CD1c-positive myeloid dendritic cell (primary cell): ENCODE measurements around the gene LARGE2.

Experiments used
- DNase-seq: peaks from one replicate; pipeline ENCODE4 v3.0.0-alpha.2; 2016; ENCODE audit errors: extremely low spot score

The LARGE2 gene

DNA sequence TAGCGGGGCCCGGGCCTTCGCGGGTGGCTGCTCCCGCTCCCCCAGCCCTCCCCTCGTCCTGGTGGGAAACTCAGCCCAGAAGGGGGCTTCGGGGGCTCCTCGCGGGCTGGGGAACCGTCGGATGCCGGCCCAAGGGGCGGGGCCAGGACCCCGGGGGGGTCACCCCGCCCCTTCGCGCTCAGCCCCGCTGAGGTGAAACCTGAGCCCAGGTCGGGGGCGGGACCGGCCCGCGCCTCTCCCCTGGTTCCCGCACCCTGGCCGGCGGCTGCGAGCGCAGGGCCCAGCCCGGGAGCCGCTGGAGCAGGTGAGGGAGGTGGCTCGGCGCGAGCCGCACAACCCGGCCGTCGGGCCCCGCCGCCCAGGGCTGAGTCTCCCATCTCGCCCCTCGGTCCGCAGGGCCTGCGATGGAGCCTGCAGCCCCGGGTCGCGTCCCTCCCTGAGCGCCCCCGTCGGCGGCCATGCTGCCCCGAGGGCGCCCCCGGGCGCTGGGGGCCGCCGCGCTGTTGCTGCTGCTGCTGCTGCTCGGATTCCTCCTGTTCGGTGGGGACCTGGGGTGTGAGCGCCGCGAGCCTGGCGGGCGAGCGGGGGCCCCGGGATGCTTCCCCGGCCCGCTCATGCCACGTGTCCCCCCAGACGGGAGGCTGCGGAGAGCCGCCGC, at the start of gene LARGE2:
Gene LARGE2 (plus strand): TSS at position 232 of the 658 bp plus-strand sequence. CDS start 227 bp downstream, at position 459.
- no peak for DNase-seq

- no peak for DNase-seq
Measured at GRCh38 chr11:45876401-45876800, 46.1 kb upstream of the LARGE2 start.

DNA sequence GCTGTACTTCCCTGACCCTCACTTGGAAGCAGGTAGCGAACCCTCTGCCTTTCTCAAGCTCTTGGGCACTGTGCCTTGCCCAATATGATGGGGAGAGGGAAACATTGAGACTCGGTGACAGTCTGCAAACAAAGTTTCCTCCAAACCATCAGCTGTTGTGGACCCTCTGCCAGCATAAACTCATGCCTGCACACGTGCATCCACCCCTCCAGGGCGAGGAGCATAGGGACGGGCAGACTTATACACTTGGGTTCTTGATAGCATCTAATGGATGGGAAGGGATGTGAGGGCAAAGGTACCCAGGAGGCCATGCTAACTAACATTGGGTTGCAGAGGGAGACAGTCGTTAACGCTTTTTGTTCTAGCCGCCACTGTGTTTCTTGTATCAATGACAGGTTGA, 45.2 kb upstream of the LARGE2 start:
- no peak for DNase-seq

DNA sequence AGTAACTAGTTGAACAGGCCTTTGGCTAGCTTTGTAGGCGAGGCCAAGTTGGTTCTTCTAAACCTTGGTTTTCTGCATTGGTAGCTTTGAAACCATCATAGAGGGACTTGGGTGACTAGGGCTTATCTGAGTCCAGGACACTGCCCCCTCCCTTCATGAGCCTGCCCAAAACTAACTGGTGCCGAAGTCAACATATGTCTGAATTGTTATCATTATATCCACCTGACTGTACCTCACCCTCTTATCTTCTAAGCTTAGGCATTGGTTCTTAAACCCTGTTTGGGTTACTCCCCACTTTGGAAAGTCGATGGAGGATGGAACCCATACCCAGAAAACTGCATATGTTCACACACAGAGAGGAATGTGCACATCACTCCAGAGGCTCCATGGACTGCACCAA, 44.6 kb upstream of the LARGE2 start:
- no peak for DNase-seq

DNA sequence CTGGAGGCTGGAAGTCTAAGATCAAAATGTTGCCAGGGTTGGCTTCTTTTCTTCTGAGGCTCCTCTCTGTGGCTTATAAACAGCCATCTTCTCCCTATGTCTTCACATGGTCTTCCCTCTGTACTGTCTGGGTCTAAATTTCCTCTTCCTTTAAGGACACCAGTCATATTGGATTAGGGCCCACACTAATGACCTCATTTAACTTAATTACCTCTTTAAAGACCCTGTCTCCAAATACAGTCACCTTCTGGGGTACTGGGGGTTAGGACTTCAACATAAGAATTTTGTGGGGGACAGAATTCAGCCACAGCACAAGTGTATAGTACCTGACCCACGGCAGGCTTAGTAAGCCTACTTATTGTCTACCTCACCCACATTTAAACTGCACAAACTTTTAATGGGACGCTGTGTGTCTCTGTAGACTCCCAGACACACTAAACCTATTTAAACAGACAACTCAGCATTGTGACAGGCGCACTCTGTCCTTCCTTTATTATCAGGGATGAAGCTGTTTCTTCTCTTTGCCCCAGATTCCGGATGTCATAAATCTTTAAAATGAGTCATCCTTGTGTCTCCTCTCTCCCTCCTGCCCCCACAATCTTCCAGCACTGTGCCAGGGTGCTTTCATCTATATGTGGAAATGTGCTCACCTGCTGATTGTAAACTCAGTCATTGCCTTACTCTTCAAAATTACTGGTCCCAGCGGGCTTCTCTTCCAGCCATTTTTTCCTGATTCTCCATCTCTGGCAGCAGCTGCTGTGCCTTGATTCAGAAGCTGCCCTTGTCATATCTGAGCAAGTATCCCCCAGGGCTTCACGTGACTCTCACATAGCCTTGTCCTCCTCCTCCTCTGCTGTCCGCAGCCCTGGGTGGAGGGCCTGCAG, 42.4 kb upstream of the LARGE2 start:
- DNase-seq, result no peak

DNA sequence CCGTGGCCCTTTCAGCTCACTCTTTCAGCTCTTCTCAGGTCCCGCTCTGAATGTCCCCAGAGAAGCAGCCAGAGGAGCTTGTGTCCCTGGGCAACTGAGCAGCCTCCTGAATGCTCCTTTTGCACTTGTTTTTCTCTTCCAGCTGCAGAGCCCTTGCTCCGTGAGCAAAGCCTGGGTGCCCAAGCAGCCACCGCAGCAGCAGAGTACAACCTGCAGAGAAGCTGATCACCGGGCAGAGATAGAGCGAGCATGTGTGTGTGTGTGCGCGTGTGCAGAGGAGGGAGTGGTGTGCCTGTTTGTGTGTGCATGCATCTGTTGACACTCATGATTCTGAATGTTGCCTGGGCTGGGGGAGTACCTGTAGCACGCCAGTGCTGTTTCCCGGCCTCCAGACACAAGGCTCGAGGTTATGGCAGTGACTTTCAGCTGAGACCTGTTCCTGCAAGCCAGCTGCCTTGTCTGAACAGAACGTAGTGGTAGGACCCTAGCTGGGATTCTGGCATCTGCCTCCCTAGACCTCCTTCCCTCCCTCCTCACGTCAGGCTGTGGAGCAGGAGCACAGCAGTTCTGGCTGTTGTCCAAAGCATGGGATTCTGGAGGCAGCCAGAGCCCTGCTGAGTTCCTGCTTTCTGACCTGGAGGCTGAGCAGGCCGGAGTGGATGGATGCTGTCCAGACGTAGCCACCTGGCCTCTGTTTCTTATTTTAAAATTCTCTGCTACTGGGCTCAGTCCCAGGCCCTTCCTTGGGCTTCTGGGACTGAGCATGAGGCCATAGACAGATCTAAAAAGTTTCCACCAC, 41.5 kb upstream of the LARGE2 start:
- DNase-seq, result no peak

GRCh38 chr11:45881708-45882368, 40.6 kb upstream of the LARGE2 start:
- DNase-seq, result no peak

GRCh38 chr11:45884596-45885185, 37.8 kb upstream of the LARGE2 start:
- no peak for DNase-seq

- DNase-seq, result peak; percentile 56
Measured at GRCh38 chr11:45885274-45885920, 37.1 kb upstream of the LARGE2 start, which contains the start of gene MAPK8IP1. Gene MAPK8IP1 (plus strand): TSS chr11:45885651. CDS start chr11:45885821, 170 bp downstream.

- no peak for DNase-seq
Measured at GRCh38 chr11:45885921-45886721, 36.3 kb upstream of the LARGE2 start.

DNA sequence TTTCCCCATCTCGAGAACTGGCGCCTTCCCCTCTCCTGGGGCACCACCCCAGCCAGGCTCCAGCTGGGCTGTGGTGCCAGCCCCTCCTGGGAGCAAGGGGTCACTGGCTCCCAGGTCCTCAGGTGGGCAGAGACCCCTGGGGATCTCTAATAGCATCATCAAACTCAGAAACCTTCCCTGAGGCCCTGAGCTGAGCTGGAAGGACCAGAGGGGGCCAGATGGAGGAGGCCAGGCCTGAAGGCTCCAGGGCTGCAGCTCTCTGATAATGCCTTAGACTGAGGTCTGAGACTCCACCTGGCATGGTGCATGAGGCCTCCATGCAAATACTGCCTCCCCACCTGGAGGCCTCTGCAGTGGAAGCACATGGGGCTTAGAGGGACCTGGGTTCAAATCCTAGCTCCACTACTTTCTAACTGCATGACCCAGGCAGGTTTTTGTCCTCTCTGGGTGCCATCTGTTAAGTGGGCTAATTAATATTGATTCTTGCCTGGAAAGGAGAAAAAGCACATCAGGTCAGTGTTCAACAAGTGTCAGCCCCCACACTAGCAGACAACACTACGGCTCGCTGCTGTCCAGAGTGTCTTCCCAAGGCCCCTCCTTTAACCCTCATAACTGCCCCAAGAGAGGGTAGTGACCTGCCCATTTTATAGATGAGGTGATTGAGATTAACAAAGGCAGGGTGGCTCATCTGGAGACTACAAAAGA, 35.5 kb upstream of the LARGE2 start:
- DNase-seq, result no peak

DNA sequence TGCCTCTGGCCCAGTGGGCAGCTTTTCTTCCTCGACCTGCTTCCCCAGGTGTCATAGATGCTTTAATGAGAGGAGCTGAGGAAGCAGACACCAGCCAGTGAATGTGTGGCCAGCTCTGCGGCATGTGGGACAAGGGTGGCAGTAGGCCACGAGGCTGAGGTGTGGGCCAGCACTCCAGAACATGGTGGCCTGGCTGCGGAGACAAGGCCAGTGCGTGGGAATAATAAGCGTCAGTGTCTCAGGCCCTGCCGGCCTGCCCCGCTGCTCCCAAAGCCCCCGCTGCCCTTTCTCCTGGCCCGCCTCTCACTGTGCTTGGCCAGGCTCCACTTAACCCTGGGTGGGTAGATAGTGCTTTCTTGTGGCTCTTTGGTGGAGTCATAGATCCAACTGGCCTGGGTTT, 34.9 kb upstream of the LARGE2 start:
- DNase-seq, result no peak

GRCh38 chr11:45889555-45889954, 32.9 kb upstream of the LARGE2 start:
- no peak for DNase-seq

GRCh38 chr11:45889966-45890365, 32.5 kb upstream of the LARGE2 start:
- DNase-seq, result no peak

GRCh38 chr11:45890886-45891550, 31.4 kb upstream of the LARGE2 start:
- no peak for DNase-seq

GRCh38 chr11:45892856-45893255, 29.6 kb upstream of the LARGE2 start:
- no peak for DNase-seq

GRCh38 chr11:45894555-45895247, 27.8 kb upstream of the LARGE2 start:
- DNase-seq, result no peak
